Limb (tissue), 2 donors: ENCODE results near the gene AGAP1.

ENCODE experiments used
- DNase-seq, 2 donors: peaks; one replicate each; pipeline ENCODE4 v3.0.0-alpha.2; 2016; ENCODE audit errors: extremely low spot score in 2 of 2

AGAP1 gene

GRCh38 chr2:235839974-235840373 lies 346.1 kb downstream of the AGAP1 start:
- no peak for DNase-seq

GRCh38 chr2:235841863-235842262 lies 348.0 kb downstream of the AGAP1 start:
- no peak for DNase-seq

DNA sequence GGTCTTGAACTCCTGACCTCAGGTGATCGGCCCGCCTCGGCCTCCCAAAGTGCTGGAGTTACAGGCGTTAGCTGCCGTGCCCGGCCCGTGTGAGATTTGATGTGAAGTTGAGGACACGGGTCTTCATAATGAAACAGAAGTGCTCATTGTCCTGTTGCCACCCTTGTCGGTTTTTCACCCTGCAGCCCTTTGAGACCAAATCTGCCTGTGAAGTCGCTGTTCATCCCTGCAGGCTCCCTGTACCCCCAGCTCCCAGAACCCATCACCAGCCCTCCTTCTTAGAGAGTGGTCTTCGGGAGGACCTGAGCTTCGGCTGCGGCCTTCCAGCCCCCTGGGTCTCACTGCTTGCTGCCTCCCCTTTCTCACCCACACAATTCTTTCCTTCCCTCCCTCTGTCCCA lies 349.1 kb downstream of the AGAP1 start:
- no peak for DNase-seq

GRCh38 chr2:235843591-235844395 lies 349.9 kb downstream of the AGAP1 start:
- DNase-seq = peak in 1 of 2 donors; percentile 16

GRCh38 chr2:235844561-235844960 lies 350.7 kb downstream of the AGAP1 start:
- peak in 1 of 2 donors; percentile 14 for DNase-seq

DNA sequence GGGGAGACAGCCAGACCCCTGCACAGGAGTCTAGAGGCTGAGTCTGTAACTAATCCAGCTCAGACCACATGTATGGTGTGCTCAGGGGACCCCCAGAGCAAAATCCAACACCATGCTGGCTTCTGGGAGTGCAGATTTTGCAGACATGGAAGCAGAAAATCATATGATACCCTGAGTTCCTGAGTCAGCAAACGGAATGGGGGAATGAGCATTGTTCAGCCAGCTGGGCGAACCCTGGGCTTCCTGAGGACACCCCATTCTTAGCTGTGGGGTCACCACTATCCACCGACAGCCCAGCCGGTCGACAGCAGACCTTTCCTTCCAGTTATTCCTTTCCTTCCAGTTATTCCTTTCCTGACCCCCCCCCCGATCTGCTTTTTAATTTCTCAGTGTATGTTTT lies 351.4 kb downstream of the AGAP1 start:
- DNase-seq = no peak

DNA sequence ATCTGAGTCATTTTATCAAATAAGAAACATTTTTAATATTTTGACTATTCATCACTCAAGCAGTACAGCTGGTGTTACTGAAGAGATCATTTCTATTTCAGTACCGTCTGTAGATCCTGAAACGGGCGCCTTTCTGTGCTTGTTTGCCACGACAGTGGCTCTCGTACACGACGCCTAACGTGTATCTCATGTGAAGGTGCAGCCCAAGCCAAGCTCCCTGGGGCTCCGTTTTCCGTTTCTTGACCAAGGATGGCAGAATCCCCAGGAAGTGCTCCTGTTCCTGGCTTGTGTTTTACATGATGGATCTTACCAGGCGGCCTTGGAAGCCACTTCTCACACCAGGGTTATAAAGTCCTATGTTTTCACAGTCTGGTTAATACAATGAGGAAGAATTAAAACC lies 353.7 kb downstream of the AGAP1 start:
- DNase-seq = no peak

DNA sequence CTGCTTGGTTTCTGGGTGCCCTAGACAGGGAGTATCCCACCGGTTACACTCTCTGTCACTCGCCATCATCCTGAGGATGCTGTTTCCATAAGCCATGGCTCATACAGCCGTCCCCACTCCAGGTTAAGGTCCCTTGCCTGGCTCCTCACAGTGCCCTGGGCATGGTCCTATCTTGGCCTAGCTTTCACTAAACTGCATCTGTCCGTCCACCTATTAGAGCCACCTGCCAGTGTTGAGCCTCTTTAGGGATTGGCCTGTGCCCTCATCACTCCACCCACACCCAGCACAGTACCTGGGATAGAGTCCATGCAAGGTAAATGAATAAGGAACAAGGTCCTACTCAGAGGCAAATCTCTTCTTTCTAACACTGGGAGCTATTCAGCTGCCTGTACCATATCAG lies 354.2 kb downstream of the AGAP1 start:
- no peak for DNase-seq

DNA sequence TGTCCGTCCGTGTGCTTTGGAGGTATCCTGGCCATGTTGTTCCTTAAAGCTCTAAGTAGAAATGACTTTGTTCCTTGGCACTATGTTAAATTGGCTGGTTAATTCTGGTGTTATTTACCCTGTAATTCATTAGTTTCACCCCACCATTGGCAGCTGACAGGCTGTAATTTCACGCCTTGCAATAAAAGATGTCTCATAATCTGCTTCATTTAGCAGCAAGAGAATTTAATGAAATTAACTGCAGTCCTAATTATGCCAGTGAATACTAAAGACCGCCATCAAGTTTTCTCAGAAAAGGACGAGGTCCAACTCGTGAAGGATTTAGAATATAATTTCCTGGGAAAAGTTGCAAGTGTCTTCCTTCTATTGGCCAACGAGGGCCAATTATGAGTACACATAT lies 355.1 kb downstream of the AGAP1 start:
- no peak for DNase-seq

GRCh38 chr2:235849489-235849888 lies 355.6 kb downstream of the AGAP1 start:
- no peak for DNase-seq

GRCh38 chr2:235850289-235850688 lies 356.4 kb downstream of the AGAP1 start:
- no peak for DNase-seq

- DNase-seq = no peak
Measured at GRCh38 chr2:235850771-235851551, 357.1 kb downstream of the AGAP1 start.

DNA sequence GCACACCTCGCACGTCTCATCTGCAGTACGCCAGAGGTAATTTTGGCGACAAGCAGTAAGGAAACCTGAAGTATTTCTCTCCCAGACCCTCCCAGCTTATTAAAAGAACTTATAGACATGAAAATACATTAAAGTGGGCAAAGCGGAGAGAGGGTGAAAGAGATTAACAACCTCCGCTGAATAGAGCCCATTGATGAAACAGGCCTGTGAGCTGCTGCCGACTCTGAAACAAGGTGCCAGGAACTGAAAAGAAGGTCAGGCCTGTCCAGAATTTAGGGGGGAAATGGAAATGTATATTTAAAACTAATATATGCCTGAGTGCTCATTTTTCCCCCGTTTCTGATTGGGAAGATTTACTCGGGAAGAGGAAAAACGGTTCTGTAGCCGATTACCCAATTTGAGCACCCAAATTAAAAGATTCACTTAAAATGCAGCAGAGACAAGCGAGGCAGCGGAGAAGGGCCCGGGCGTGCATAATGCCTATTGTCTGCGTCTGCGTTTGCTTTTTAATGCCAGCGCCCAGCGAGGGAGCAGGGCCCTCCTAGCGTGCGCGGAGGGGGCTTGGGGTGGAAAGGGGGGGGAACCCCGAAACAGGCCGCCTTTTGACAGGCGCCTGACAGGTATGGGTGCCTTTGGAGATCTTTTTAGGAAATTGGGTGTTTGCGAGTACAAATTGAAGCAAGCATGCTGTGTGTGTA lies 358.1 kb downstream of the AGAP1 start:
- no peak for DNase-seq

DNA sequence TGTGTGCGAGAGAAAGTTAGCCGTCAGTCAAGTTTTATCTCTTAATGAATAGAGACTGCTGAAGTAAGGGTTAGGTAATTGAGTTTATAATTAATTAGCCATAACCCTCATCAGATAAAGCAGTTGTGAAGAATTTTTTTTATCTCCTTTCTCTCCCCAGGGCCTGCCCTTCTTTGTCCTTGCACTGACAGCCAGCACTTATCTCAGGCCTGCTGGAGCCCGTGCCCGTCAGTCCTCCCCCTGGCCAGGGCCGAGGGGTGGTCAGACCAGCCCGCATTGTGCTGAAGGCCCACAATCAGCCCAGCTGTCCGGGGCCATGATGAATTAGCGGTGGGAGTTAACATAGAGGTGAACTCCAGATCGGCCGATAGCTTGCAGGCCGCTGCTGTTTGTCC lies 358.7 kb downstream of the AGAP1 start:
- DNase-seq = no peak

- no peak for DNase-seq
Measured at GRCh38 chr2:235854276-235854675, 360.4 kb downstream of the AGAP1 start.

DNA sequence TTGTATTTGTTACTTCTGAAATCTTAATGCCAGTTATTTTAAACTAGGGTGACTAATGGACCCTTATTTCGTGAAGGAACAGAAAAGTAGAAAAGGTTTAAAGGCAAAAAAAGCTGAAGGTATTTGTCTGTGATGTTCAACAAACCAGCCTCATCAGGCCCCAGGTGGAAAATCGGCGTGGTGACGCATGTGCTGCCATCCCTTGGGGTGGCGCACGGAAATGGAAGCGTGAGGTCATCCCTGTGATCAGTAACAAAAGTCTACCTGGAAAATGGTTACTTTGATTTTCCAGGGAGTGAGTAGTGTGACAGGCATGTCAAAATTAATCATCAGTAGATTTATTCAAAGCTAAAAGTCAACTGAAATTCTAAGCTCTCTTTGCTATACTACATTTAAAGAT lies 361.2 kb downstream of the AGAP1 start:
- DNase-seq = no peak

GRCh38 chr2:235856151-235856854 lies 362.5 kb downstream of the AGAP1 start:
- no peak for DNase-seq

DNA sequence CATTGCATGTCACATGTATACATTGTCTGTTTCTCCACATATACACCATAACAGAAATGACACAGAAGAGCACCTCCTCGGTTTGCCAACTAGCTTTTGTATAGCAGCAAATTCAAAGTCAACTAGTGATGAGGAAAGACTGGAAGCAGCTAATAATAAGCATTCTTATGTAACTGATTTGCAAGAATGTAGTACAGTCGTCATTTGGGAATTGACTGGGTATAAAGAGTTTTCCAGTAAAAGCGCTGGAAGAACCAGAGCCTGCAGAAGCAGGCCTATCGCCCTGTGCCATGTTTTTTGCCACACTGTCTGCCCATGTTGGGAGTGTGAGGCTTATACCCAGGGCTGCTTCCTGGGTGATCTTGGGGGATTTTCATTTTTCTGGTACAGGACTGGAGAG lies 363.8 kb downstream of the AGAP1 start:
- DNase-seq = no peak

- DNase-seq = no peak
Measured at GRCh38 chr2:235858881-235859280, 365.0 kb downstream of the AGAP1 start.

GRCh38 chr2:235859651-235860050 lies 365.8 kb downstream of the AGAP1 start:
- DNase-seq = no peak

DNA sequence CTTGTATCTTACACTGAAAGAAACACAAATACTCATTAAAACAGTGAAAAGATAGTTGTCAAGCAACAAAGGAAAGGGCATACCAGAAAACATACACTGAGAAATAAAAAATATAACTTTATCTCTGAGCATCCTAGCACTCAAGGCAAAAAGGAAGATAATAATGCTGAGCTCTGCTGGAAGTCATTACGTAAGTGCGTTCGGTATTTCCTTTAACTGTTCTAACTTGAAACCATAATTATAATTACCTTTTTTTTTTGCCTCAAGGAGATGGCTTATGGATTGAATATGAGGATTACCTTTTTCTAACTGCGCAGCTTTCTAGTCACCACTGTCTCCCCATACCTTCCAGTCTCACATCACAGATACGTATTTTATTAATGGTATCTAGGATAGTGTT lies 366.3 kb downstream of the AGAP1 start:
- no peak for DNase-seq

DNA sequence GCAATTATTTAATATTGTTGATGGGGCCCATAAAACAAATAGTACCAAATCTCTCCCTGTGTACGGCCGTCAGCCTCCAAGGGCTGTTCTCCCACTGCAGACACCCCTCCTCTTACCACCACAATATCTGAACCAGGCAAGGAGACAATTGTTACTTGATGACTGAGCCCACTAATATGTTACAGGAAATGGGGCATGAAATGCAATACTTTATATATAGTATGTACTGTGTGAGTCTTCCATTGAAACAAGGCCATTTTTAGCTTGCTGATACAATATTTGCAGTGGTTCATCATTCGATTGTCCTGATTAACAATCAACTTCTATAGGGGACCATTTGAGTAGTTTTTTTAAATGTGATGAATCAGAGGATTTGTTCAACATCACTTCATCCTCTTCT lies 367.0 kb downstream of the AGAP1 start:
- no peak for DNase-seq
